PFSK-1 (cell line): ENCODE results near the gene TCP1.

ENCODE experiments used
- FOXP2 ChIP-seq: optimal IDR thresholded peaks from 2 replicates; pipeline ENCODE3; 2011; ENCODE audit warnings: borderline replicate concordance, control low read depth, inconsistent platforms; ENCODE audit not compliant: insufficient read depth; ENCODE audit errors: extremely low read length, extremely low read depth
- POLR2AphosphoS5 ChIP-seq: IDR thresholded peaks from 2 replicates; pipeline ENCODE4 v1.6.1; 2012; ENCODE audit warnings: low read depth, mild to moderate bottlenecking, control low read depth, low read length, moderate library complexity
- SIN3A ChIP-seq: IDR thresholded peaks from 2 replicates; pipeline ENCODE4 v1.6.1; 2012; ENCODE audit warnings: mild to moderate bottlenecking, low read length, moderate library complexity, borderline replicate concordance; ENCODE audit not compliant: insufficient read depth
- TAF1 ChIP-seq: IDR thresholded peaks from 2 replicates; pipeline ENCODE4 v1.6.1; 2012; ENCODE audit warnings: low read length, control low read depth, borderline replicate concordance; ENCODE audit not compliant: insufficient read depth
- TF ChIP-seq, protein P1 (sequence below), 2 experiments: IDR thresholded peaks; 2 replicates each; pipeline versions ENCODE4 v1.6.1 to v1.8.0; 2011 to 2012; ENCODE audit warnings: low read depth in 2 of 2, low read length in 2 of 2, control low read depth in 1 of 2, inconsistent platforms in 1 of 2, mild to moderate bottlenecking in 1 of 2, moderate library complexity in 1 of 2; ENCODE audit not compliant: insufficient read depth in 1 of 2

TCP1 gene

DNA sequence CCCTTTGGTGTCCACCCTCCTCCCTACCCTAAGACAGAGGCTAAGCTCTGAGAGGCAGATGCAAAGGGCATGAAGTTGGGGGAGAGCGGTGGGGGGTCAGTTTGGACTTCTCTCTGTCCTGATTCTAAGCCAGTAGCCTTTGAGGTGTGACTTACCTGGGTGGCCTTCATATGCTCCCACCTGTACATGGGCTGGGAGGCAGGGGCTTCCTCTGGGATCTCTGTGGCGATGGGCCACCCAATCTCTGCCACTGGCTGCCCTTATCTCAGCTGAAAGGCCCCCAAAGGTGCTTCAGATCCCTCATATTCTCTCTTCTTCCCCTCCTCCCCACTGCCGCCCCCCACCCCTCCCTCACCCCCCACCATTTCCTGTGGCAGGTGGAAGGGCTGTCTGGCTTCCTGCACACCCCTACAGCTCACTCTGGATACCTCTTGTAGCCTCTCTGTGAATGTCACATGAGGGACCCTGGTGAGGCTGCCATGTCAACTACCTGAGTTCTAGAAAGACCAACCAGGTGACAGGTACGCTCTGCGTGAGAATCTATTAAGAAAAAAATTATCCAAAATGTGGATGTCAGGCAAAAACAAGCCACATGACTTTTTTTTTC, 44.7 kb upstream of the TCP1 start:
- TF ChIP-seq FOXP2 (no peak), TAF1 (no peak), SIN3A (no peak), POLR2AphosphoS5 (no peak)
- TF ChIP-seq, protein P1, sequence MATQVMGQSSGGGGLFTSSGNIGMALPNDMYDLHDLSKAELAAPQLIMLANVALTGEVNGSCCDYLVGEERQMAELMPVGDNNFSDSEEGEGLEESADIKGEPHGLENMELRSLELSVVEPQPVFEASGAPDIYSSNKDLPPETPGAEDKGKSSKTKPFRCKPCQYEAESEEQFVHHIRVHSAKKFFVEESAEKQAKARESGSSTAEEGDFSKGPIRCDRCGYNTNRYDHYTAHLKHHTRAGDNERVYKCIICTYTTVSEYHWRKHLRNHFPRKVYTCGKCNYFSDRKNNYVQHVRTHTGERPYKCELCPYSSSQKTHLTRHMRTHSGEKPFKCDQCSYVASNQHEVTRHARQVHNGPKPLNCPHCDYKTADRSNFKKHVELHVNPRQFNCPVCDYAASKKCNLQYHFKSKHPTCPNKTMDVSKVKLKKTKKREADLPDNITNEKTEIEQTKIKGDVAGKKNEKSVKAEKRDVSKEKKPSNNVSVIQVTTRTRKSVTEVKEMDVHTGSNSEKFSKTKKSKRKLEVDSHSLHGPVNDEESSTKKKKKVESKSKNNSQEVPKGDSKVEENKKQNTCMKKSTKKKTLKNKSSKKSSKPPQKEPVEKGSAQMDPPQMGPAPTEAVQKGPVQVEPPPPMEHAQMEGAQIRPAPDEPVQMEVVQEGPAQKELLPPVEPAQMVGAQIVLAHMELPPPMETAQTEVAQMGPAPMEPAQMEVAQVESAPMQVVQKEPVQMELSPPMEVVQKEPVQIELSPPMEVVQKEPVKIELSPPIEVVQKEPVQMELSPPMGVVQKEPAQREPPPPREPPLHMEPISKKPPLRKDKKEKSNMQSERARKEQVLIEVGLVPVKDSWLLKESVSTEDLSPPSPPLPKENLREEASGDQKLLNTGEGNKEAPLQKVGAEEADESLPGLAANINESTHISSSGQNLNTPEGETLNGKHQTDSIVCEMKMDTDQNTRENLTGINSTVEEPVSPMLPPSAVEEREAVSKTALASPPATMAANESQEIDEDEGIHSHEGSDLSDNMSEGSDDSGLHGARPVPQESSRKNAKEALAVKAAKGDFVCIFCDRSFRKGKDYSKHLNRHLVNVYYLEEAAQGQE (IDR thresholded peaks at IDR 0.05; ENCODE audit: insufficient read depth in 1 of 2, low read depth in 2 of 2, low read length in 2 of 2) = no peak

DNA sequence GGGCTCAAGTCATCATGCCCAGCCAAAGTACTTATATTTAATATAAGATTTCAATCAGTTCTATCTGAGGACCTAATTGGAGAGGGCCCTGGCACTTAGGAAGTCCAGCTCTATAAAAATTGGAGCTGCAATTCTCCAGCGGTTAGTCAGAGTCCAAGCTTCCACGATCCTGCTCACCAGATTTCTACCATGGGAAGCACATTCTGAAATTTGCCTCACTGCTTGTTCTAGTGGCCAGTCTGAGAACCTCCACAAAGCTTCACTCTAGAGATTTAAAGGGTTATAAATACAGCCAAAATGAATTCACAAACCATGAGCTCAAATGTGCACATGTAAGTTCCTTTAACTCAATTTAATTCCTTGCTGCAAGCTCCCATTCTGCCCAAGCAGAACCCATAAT, 44.2 kb upstream of the TCP1 start:
- TF ChIP-seq POLR2AphosphoS5 (no peak), FOXP2 (no peak), SIN3A (no peak), TAF1 (no peak)
- TF ChIP-seq, protein P1 (IDR thresholded peaks at IDR 0.05; ENCODE audit: insufficient read depth in 1 of 2, low read depth in 2 of 2, low read length in 2 of 2) = no peak

DNA sequence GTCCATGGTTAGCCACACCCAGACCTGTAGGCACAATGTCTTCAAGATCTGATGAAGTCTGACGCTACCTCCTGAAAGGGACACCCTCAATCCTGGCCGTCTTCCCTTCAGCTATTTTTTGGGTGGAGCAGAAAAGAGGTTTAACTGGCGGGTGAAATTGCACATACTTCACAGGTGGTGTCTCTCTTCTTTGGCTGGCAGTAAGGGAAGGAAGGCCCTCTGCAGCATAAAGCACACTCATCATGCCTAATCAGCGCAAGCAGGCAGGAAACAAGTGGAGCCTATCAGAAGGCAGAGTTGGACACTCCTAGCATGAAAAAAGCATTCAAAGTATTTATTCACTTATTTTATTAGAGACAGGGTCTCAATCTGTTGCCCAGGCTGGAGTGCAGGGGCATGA, 43.5 kb upstream of the TCP1 start:
- TF ChIP-seq SIN3A (no peak), TAF1 (no peak), POLR2AphosphoS5 (no peak), FOXP2 (no peak)
- TF ChIP-seq, protein P1 (IDR thresholded peaks at IDR 0.05; ENCODE audit: insufficient read depth in 1 of 2, low read depth in 2 of 2, low read length in 2 of 2) = no peak

DNA sequence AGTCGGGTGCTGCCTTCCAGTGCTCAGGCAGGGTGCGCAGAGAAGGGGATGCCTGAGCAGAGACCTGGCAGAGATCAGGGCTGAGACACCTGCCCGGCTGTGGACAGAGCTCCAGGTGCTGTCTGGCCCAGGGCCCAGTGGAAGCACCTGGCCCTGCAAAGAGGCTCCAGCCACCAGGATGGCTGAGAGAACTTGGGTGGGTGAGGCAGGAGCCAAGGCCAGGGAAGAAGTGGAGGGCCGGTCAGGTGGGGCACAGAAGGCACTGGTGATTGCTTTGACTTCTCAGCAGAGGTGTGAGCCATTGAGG, 41.9 kb upstream of the TCP1 start:
- TF ChIP-seq SIN3A (no peak), TAF1 (no peak), FOXP2 (no peak), POLR2AphosphoS5 (no peak)
- TF ChIP-seq, protein P1 (IDR thresholded peaks at IDR 0.05; ENCODE audit: insufficient read depth in 1 of 2, low read depth in 2 of 2, low read length in 2 of 2) = no peak
